ENCODE results near the gene ENDOG.

DNA sequence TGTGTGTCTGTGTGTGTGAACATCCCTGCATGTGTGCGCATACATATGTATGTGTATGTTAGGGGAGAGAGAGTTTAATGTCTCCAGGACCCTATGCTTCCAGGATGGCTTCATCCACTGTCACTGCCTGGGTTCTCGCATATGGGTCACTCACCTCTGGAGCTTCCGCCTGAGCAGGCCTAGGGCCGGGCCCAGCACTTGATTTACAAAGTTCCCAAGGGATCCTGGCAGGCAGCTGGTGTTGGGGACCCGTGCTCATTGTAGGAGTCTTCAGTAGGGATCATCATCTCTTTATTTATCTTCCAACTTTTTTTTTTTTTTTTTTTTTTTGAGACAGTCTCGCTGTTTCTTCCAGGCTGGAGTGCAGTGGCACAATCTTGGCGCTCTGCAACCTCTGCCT lies 18.2 kb upstream of the ENDOG start:
- no peak for TF ChIP-seq SUZ12 (IDR thresholded peaks at IDR 0.05; ENCODE audit: extremely low read depth, insufficient read depth, insufficient read length)
- no peak for TF ChIP-seq YY1 (IDR thresholded peaks at IDR 0.05; ENCODE audit: insufficient read depth, insufficient read length)
- TF ChIP-seq ZNF274 (IDR thresholded peaks at IDR 0.05; ENCODE audit: low read depth, low read length), result no peak
